ENCODE measurements around the gene ANGEL1.

The ANGEL1 gene

GRCh38 chr14:76770521-76771436 lies 41.9 kb downstream of the ANGEL1 start:
- no peak for TF ChIP-seq CTCF (IDR thresholded peaks at IDR 0.05; ENCODE audit: insufficient read depth, missing control alignments)
- DNase-seq (ENCODE audit: insufficient read length, low spot score) (no peak), FAIRE-seq (no peak)

- FAIRE-seq = no peak
- no peak for DNase-seq (ENCODE audit: insufficient read length, low spot score)
- no peak for TF ChIP-seq CTCF (IDR thresholded peaks at IDR 0.05; ENCODE audit: insufficient read depth, missing control alignments)
Measured at GRCh38 chr14:76769636-76770292, 42.9 kb downstream of the ANGEL1 start.

- DNase-seq (ENCODE audit: insufficient read length, low spot score) (no peak), FAIRE-seq (no peak)
Measured at GRCh38 chr14:76768671-76769500, 43.8 kb downstream of the ANGEL1 start.

GRCh38 chr14:76767681-76768656 lies 44.7 kb downstream of the ANGEL1 start:
- no peak for FAIRE-seq
- no peak for TF ChIP-seq CTCF (IDR thresholded peaks at IDR 0.05; ENCODE audit: insufficient read depth, missing control alignments)
- DNase-seq (ENCODE audit: insufficient read length, low spot score) = no peak

More at GRCh38 chr14:76768671-76769500, 43.8 kb downstream of the ANGEL1 start:
- TF ChIP-seq CTCF (IDR thresholded peaks at IDR 0.05; ENCODE audit: insufficient read depth, missing control alignments) = no peak

- no peak for FAIRE-seq
- TF ChIP-seq CTCF (IDR thresholded peaks at IDR 0.05; ENCODE audit: insufficient read depth, missing control alignments) = no peak
- no peak for DNase-seq (ENCODE audit: insufficient read length, low spot score)
Measured at GRCh38 chr14:76765461-76765931, 47.2 kb downstream of the ANGEL1 start.
